Embryonic facial prominence (tissue), 1 donor: ENCODE results near the gene CCL13.

ENCODE experiments used
- DNase-seq: peaks from one replicate; pipeline ENCODE4 v3.0.0-alpha.2; 2016; ENCODE audit errors: extremely low spot score

The CCL13 gene

GRCh38 chr17:34384822-34385605 is 28.7 kb downstream of the CCL13 start:
- no peak for DNase-seq

GRCh38 chr17:34386343-34386696 is 30.0 kb downstream of the CCL13 start:
- DNase-seq, result no peak

GRCh38 chr17:34386697-34387550 is 30.6 kb downstream of the CCL13 start:
- DNase-seq, result no peak

GRCh38 chr17:34387566-34387965 is 31.3 kb downstream of the CCL13 start:
- DNase-seq, result no peak

- DNase-seq, result no peak
These were observed 33.0 kb downstream of the CCL13 start for GRCh38 chr17:34389126-34389750.

GRCh38 chr17:34390649-34391048 is 34.4 kb downstream of the CCL13 start:
- DNase-seq, result no peak

- DNase-seq, result no peak
These were observed 35.0 kb downstream of the CCL13 start for GRCh38 chr17:34391241-34391640.

GRCh38 chr17:34393401-34393800 is 37.1 kb downstream of the CCL13 start:
- DNase-seq, result no peak

GRCh38 chr17:34397265-34397664 is 41.0 kb downstream of the CCL13 start:
- DNase-seq, result no peak

- DNase-seq, result no peak
These were observed 42.7 kb downstream of the CCL13 start for GRCh38 chr17:34398990-34399389.

GRCh38 chr17:34399725-34400124 is 43.4 kb downstream of the CCL13 start:
- DNase-seq, result no peak

GRCh38 chr17:34400301-34400931 is 44.1 kb downstream of the CCL13 start:
- DNase-seq, result no peak

- DNase-seq, result no peak
These were observed 44.9 kb downstream of the CCL13 start for GRCh38 chr17:34401165-34401564.

- DNase-seq, result no peak
These were observed 46.7 kb downstream of the CCL13 start for GRCh38 chr17:34403006-34403405.

GRCh38 chr17:34406226-34406625 is 49.9 kb downstream of the CCL13 start:
- DNase-seq, result no peak
